GM12878 (cell line): ENCODE results near the gene PROCA1. TPM values are rescaled to one million over a fixed set of nuclear protein-coding genes. Genes with fewer than 3 reads are reported as not detected.

Source experiments
- ATAC-seq: fragments of 200-7000 bp; cut with Tn5 transposase; 3 replicates; pipeline ENCODE4 v1.9.1; 2020; ENCODE audit warnings: mild to moderate bottlenecking, moderate library complexity
- BruUV-seq: library from RNA; stranded (reverse); fragments of 400-500 nt; replicated peaks from 2 replicates; lab custom pipeline; 2021; lab: Mats Ljungman, UMichigan
- CTCF ChIA-PET: fragments of 300-600 bp; sonication (Branson Sonifier 250); formaldehyde crosslinking; extraction: SDS; loops from one replicate; lab custom pipeline; 2021; ENCODE audit warnings: inconsistent platforms; lab: Yijun Ruan, JAX
- POLR2A ChIA-PET: fragments of 350-600 bp; formaldehyde crosslinking; extraction: SDS; loops from one replicate; lab custom pipeline; 2021; ENCODE audit warnings: inconsistent platforms; lab: Charles Lee
- RAD21 ChIA-PET: fragments of 300-600 bp; sonication (Branson Sonifier 250); formaldehyde crosslinking; loops from one replicate; lab custom pipeline; 2023; ENCODE audit warnings: antibody characterized with exemption; ENCODE audit not compliant: unreplicated experiment; lab: Charles Lee
- SMC1A ChIA-PET: fragments of 300-600 bp; sonication (Branson Sonifier 250); formaldehyde crosslinking; loops from one replicate; lab custom pipeline; 2023; ENCODE audit not compliant: unreplicated experiment, uncharacterized antibody; lab: Charles Lee
- DNase-seq: peaks from one replicate; pipeline ENCODE4 v3.0.0-alpha.2; 2011; ENCODE audit warnings: low read depth, low spot score
- FAIRE-seq: peaks from 3 replicates; lab custom pipeline; 2011; peaks lifted over from hg19 to GRCh38; lab: Jason Lieb, UNC
- H2AFZ ChIP-seq: 2 replicates; pipeline ENCODE4 v1.6.0; 2011; ENCODE audit warnings: low read depth, low read length, control low read depth; ENCODE audit not compliant: control insufficient read depth
- H3K27ac ChIP-seq: 2 replicates; pipeline ENCODE4 v1.5.1; 2011; ENCODE audit warnings: control low read depth; ENCODE audit not compliant: control insufficient read depth, insufficient read depth
- H3K27me3 ChIP-seq, 2 experiments: replicated peaks in 1 of 2; 2 replicates each; pipeline versions ENCODE4 v1.6.0 to v1.6.1; 2011; ENCODE audit warnings: low read length in 1 of 2; ENCODE audit not compliant: control insufficient read depth in 2 of 2, insufficient read depth in 2 of 2
- H3K36me3 ChIP-seq, 2 experiments: 2 replicates each; pipeline ENCODE4 v1.5.1; 2011; ENCODE audit warnings: low read length in 1 of 2; ENCODE audit not compliant: control insufficient read depth in 2 of 2, insufficient read depth in 2 of 2
- H3K4me1 ChIP-seq: 2 replicates; pipeline ENCODE4 v1.6.1; 2011; ENCODE audit warnings: mild to moderate bottlenecking, low read length, moderate library complexity, mixed read lengths; ENCODE audit not compliant: control insufficient read depth, insufficient read depth
- H3K4me2 ChIP-seq: 2 replicates; pipeline ENCODE4 v1.6.0; 2011; ENCODE audit warnings: control low read depth; ENCODE audit not compliant: control insufficient read depth, insufficient read depth
- H3K4me3 ChIP-seq: fragments of 200-600 bp; sonication (generic); 2 replicates; pipeline ENCODE4 v1.5.1; 2016
- H3K79me2 ChIP-seq: 2 replicates; pipeline ENCODE4 v1.6.0; 2011; ENCODE audit warnings: low read length; ENCODE audit not compliant: control insufficient read depth, insufficient read depth
- H3K9ac ChIP-seq: 2 replicates; pipeline ENCODE4 v1.8.0; 2011; ENCODE audit warnings: low read length, control low read depth, mixed read lengths; ENCODE audit not compliant: control insufficient read depth, insufficient read depth
- H3K9me3 ChIP-seq: replicated peaks from 3 replicates; pipeline ENCODE4 v1.5.1; 2011; ENCODE audit warnings: mild to moderate bottlenecking, low read length; ENCODE audit not compliant: control insufficient read depth, insufficient read depth
- H4K20me1 ChIP-seq: 2 replicates; pipeline ENCODE4 v1.6.0; 2011; ENCODE audit not compliant: control insufficient read depth, insufficient read depth
- DPF2 ChIP-seq: fragments of 450-650 bp; IDR thresholded peaks from 2 replicates; pipeline ENCODE4 v1.6.1; 2017; ENCODE audit warnings: mild to moderate bottlenecking
- EP300 ChIP-seq, 2 experiments: fragments of 150-350 bp in 1 of 2; IDR thresholded peaks; 2 replicates each; pipeline ENCODE4 v1.6.1; 2011 to 2012; ENCODE audit warnings: low read depth in 2 of 2, low read length in 2 of 2, borderline replicate concordance in 1 of 2, improper control_type of control experiment in 1 of 2, inconsistent platforms in 1 of 2; ENCODE audit not compliant: control insufficient read depth in 1 of 2
- KDM1A ChIP-seq: fragments of 200-600 bp; sonication (generic); IDR thresholded peaks from 2 replicates; pipeline ENCODE4 v1.6.1; 2016; ENCODE audit warnings: borderline replicate concordance
- NFXL1 ChIP-seq: fragments of 450-650 bp; IDR thresholded peaks from 2 replicates; pipeline ENCODE4 v1.6.1; 2017; ENCODE audit warnings: antibody characterized with exemption, mild to moderate bottlenecking, borderline replicate concordance
- POLR2AphosphoS2 ChIP-seq: IDR thresholded peaks from 2 replicates; pipeline ENCODE4 v1.6.1; 2011; ENCODE audit warnings: low read depth, mild to moderate bottlenecking, low read length, improper control_type of control experiment, moderate library complexity
- RCOR1 ChIP-seq: conservative IDR thresholded peaks from 2 replicates; pipeline ENCODE4 v1.6.1; 2012; ENCODE audit warnings: low read depth, low read length, improper control_type of control experiment
- SIX5 ChIP-seq: IDR thresholded peaks from 2 replicates; pipeline ENCODE4 v1.6.1; 2011; ENCODE audit warnings: mild to moderate bottlenecking, low read depth, low read length, moderate library complexity; ENCODE audit not compliant: severe bottlenecking
- SPI1 ChIP-seq: IDR thresholded peaks from 2 replicates; pipeline ENCODE4 v1.6.1; 2011; ENCODE audit warnings: low read depth, mild to moderate bottlenecking, low read length, moderate library complexity, borderline replicate concordance; ENCODE audit not compliant: insufficient read depth
- STAT3 ChIP-seq: IDR thresholded peaks from 2 replicates; pipeline ENCODE4 v1.6.1; 2011; ENCODE audit warnings: low read depth, low read length, improper control_type of control experiment
- TCF12 ChIP-seq: IDR thresholded peaks from 2 replicates; pipeline ENCODE4 v1.6.1; 2011; ENCODE audit warnings: low read depth, mild to moderate bottlenecking, low read length
- ZZZ3 ChIP-seq: IDR thresholded peaks from 2 replicates; pipeline ENCODE4 v1.6.1; 2011; ENCODE audit warnings: low read depth; ENCODE audit not compliant: control insufficient read depth, insufficient read length
- WGBS: methylation state at CpG from one replicate; pipeline ENCODE4 v1.1.6; 2016; ENCODE audit warnings: low lambda C conversion rate; ENCODE audit not compliant: insufficient replicate concordance, insufficient coverage; ENCODE audit errors: missing lambda C conversion rate; 5-methylcytosine and 5-hydroxymethylcytosine counted together
- in situ Hi-C: fragments of 300-500 bp; cut with MboI; formaldehyde crosslinking; loops from 9 replicates; pipeline ENCODE4 v1.14.3; 2018; ENCODE audit warnings: mixed read lengths
- intact Hi-C: fragments of 100-400 bp; cut with micrococcal nuclease; formaldehyde crosslinking; loops from one replicate; pipeline ENCODE4 v1.14.2; 2022; ENCODE audit not compliant: unreplicated experiment
- polyA plus RNA-seq, 11 experiments: library from polyadenylated mRNA; depleted of rRNA in 4 of 11; unstranded in 6 of 11; stranded (reverse) in 5 of 11; fragments of >200 nt; fragmentation: Nextera tagmentation in 4 of 11; fragmentation: Illumina TruSeq in 1 of 11; extraction: Ambion mirVana in 4 of 11; extraction: Trizol in 1 of 11; gene quantifications; 1 replicate in 1 of 11; 2 replicates in 10 of 11; pipeline versions ENCODE4 v1.2.1 to v1.2.3, GENCODE V29; 2011 to 2016; ENCODE audit warnings: inconsistent platforms in 2 of 11, missing spikeins in 2 of 11, low read depth in 1 of 11
- total RNA-seq, 4 experiments: library from RNA; depleted of rRNA in 3 of 4; stranded (reverse); fragments of >200 nt in 3 of 4; fragmentation: Illumina TruSeq in 1 of 4; extraction: Trizol in 1 of 4; gene quantifications; 2 replicates each; pipeline versions ENCODE4 v1.2.1 to v1.2.3, GENCODE V29; 2013 to 2021
- TF ChIP-seq, protein P1 (sequence below): IDR thresholded peaks from 2 replicates; pipeline ENCODE4 v1.6.1; 2012; ENCODE audit warnings: mild to moderate bottlenecking, low read depth, low read length
- TF ChIP-seq, protein P2 (sequence below): IDR thresholded peaks from 2 replicates; pipeline ENCODE4 v1.6.1; 2012; ENCODE audit warnings: low read depth, low read length, improper control_type of control experiment
- TF ChIP-seq, protein P3 (sequence below): fragments of 450-650 bp; IDR thresholded peaks from 2 replicates; pipeline ENCODE4 v1.6.1; 2016; ENCODE audit warnings: mild to moderate bottlenecking
- TF ChIP-seq, protein P4 (sequence below): fragments of 450-650 bp; IDR thresholded peaks from 2 replicates; pipeline ENCODE4 v1.6.1; 2016; ENCODE audit warnings: mild to moderate bottlenecking

PROCA1 gene
- total and polyA plus RNA-seq, 10 of the 15 experiments (the other 5 are each of a cell fraction or from before 2014, with no cell fraction given): 0.35 to 4.8 (median 1.4) TPM

DNA sequence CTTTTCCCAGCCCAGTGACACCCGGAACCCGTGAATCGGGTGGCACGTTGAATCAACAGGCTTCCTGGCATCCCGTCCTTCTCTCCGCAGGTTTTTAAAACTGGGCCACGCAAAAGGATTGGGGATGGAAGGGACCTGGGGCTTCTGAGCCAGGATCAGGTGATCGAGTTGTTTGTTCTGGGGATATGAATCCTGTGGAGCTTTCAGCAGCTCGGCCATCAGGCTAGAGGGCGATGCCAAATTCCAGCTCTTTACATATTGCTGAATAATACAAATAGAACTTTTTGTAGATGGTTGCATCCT is 49.2 kb downstream of the PROCA1 start:
- POLR2A ChIA-PET: interaction anchor here (0.8 to 4.9 kb wide), 11 partner anchors 9 to 94 kb away, joined by 3 to 46 read pairs (median 4); partner anchors contain the start of genes BLTP2 and RPL23A
- TF ChIP-seq SPI1 (no peak), STAT3 (no peak), SIX5 (no peak), NFXL1 (no peak), ZZZ3 (no peak), EP300 (IDR thresholded peaks at IDR 0.05; ENCODE audit: borderline replicate concordance in 1 of 2, control insufficient read depth in 1 of 2, low read depth in 2 of 2, low read length in 2 of 2) (0 out of 4 replicates have a peak, but pooled peaks of 1 of the 2 experiments have one; percentile 3), DPF2 (0 out of 2 replicates have a peak, but pooled peaks have one; percentile 1), RCOR1 (no peak), KDM1A (no peak), POLR2AphosphoS2 (no peak), TCF12 (no peak)
- TF ChIP-seq, protein P1, sequence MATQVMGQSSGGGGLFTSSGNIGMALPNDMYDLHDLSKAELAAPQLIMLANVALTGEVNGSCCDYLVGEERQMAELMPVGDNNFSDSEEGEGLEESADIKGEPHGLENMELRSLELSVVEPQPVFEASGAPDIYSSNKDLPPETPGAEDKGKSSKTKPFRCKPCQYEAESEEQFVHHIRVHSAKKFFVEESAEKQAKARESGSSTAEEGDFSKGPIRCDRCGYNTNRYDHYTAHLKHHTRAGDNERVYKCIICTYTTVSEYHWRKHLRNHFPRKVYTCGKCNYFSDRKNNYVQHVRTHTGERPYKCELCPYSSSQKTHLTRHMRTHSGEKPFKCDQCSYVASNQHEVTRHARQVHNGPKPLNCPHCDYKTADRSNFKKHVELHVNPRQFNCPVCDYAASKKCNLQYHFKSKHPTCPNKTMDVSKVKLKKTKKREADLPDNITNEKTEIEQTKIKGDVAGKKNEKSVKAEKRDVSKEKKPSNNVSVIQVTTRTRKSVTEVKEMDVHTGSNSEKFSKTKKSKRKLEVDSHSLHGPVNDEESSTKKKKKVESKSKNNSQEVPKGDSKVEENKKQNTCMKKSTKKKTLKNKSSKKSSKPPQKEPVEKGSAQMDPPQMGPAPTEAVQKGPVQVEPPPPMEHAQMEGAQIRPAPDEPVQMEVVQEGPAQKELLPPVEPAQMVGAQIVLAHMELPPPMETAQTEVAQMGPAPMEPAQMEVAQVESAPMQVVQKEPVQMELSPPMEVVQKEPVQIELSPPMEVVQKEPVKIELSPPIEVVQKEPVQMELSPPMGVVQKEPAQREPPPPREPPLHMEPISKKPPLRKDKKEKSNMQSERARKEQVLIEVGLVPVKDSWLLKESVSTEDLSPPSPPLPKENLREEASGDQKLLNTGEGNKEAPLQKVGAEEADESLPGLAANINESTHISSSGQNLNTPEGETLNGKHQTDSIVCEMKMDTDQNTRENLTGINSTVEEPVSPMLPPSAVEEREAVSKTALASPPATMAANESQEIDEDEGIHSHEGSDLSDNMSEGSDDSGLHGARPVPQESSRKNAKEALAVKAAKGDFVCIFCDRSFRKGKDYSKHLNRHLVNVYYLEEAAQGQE: no peak
- TF ChIP-seq, protein P2, sequence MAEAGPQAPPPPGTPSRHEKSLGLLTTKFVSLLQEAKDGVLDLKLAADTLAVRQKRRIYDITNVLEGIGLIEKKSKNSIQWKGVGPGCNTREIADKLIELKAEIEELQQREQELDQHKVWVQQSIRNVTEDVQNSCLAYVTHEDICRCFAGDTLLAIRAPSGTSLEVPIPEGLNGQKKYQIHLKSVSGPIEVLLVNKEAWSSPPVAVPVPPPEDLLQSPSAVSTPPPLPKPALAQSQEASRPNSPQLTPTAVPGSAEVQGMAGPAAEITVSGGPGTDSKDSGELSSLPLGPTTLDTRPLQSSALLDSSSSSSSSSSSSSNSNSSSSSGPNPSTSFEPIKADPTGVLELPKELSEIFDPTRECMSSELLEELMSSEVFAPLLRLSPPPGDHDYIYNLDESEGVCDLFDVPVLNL: no peak
- TF ChIP-seq, protein P3, sequence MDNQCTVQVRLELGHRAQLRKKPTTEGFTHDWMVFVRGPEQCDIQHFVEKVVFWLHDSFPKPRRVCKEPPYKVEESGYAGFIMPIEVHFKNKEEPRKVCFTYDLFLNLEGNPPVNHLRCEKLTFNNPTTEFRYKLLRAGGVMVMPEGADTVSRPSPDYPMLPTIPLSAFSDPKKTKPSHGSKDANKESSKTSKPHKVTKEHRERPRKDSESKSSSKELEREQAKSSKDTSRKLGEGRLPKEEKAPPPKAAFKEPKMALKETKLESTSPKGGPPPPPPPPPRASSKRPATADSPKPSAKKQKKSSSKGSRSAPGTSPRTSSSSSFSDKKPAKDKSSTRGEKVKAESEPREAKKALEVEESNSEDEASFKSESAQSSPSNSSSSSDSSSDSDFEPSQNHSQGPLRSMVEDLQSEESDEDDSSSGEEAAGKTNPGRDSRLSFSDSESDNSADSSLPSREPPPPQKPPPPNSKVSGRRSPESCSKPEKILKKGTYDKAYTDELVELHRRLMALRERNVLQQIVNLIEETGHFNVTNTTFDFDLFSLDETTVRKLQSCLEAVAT: peak; percentile 8; the same call in 1 of the 2 replicates
- TF ChIP-seq, protein P4, sequence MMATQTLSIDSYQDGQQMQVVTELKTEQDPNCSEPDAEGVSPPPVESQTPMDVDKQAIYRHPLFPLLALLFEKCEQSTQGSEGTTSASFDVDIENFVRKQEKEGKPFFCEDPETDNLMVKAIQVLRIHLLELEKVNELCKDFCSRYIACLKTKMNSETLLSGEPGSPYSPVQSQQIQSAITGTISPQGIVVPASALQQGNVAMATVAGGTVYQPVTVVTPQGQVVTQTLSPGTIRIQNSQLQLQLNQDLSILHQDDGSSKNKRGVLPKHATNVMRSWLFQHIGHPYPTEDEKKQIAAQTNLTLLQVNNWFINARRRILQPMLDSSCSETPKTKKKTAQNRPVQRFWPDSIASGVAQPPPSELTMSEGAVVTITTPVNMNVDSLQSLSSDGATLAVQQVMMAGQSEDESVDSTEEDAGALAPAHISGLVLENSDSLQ: no peak

More for the DNA sequence above, 49.2 kb downstream of the PROCA1 start:
- no peaks in the 10 kb centered on the region for H3K9me3 ChIP-seq
- WGBS: under 1% methylated on average over 10 of the region's 10 CpGs
- H3K4me1 ChIP-seq: peaks cover 3% of the 10 kb centered on the region; the same call in 1 of the 2 replicates
- intact Hi-C loops: loop anchor here (5.0 kb wide), 1 partner anchor 55 kb away; the partner anchor contains the start of genes RAB34 and RPL23A
- peak overlapping the region; percentile 100 for H3K27ac ChIP-seq
- DNase-seq (no peak), FAIRE-seq (no peak), ATAC-seq (no peak; the same call in 1 of the 3 replicates)
- ChIA-PET SMC1A (interaction anchor here (1.0 to 2.1 kb wide), 7 partner anchors 16 to 84 kb away, joined by 3 to 15 read pairs (median 5); partner anchors contain the start of genes BLTP2 and PROCA1), RAD21 (interaction anchor here (0.8 to 2.9 kb wide), 6 partner anchors 16 to 291 kb away, joined by 3 to 18 read pairs (median 5); partner anchors contain the start of genes BLTP2, PROCA1 and TLCD1), CTCF (interaction anchor here (0.8 to 4.5 kb wide), 7 partner anchors 14 to 87 kb away, joined by 3 to 84 read pairs (median 7); partner anchors contain the start of genes BLTP2 and RPL23A)
- no peaks in the 10 kb centered on the region for H3K27me3 ChIP-seq
- peak overlapping the region; percentile 99 for H2AFZ ChIP-seq
- H3K79me2 ChIP-seq: peaks cover 65% of the 10 kb centered on the region
- H3K9ac ChIP-seq: peak overlapping the region; percentile 99
- H3K36me3 ChIP-seq: peaks cover 2 to 8% of the 10 kb centered on the region in 2 experiments; a peak in 3 of 4 replicates
- no peaks in the 10 kb centered on the region for H4K20me1 ChIP-seq
- in situ Hi-C loops: no loop called here
- H3K4me3 ChIP-seq: peak overlapping the region; percentile 98
- TSS peak; percentile 75 for BruUV-seq
- H3K4me2 ChIP-seq: peak overlapping the region; percentile 38
